Hepatocyte (in vitro differentiated cells): ENCODE results near the gene HBA2. TPM values are rescaled to one million over a fixed set of nuclear protein-coding genes. Genes with fewer than 3 reads are reported as not detected.

Experiments used
- DNase-seq: peaks from one replicate; pipeline ENCODE4 v3.0.0-alpha.2; 2016; ENCODE audit warnings: low spot score
- H2AFZ ChIP-seq: fragments of 200-600 bp; sonication (generic); 2 replicates; pipeline ENCODE4 v1.6.0; 2016; ENCODE audit warnings: antibody characterized with exemption, mild to moderate bottlenecking
- H3K27ac ChIP-seq: fragments of 200-600 bp; sonication (generic); 2 replicates; pipeline ENCODE4 v1.5.1; 2016; ENCODE audit warnings: mild to moderate bottlenecking
- H3K27me3 ChIP-seq: fragments of 200-600 bp; sonication (generic); 2 replicates; pipeline ENCODE4 v1.6.1; 2016
- H3K36me3 ChIP-seq: fragments of 200-600 bp; sonication (generic); replicated peaks from 2 replicates; pipeline ENCODE4 v1.5.1; 2016; ENCODE audit warnings: low read depth; ENCODE audit not compliant: insufficient read depth
- H3K4me1 ChIP-seq: fragments of 200-600 bp; sonication (generic); 2 replicates; pipeline ENCODE4 v1.5.1; 2016; ENCODE audit warnings: mild to moderate bottlenecking, moderate library complexity; ENCODE audit not compliant: insufficient read depth
- H3K4me2 ChIP-seq: fragments of 200-600 bp; sonication (generic); 2 replicates; pipeline ENCODE4 v1.6.0; 2016
- H3K4me3 ChIP-seq: fragments of 200-600 bp; sonication (generic); 2 replicates; pipeline ENCODE4 v1.5.1; 2016; ENCODE audit warnings: mild to moderate bottlenecking
- H3K79me2 ChIP-seq: fragments of 200-600 bp; sonication (generic); 2 replicates; pipeline ENCODE4 v1.6.0; 2017; ENCODE audit warnings: mild to moderate bottlenecking
- H3K9me2 ChIP-seq: fragments of 200-600 bp; sonication (generic); replicated peaks from 2 replicates; pipeline ENCODE4 v1.6.0; 2017; ENCODE audit warnings: mild to moderate bottlenecking; ENCODE audit not compliant: insufficient read depth
- H3K9me3 ChIP-seq: fragments of 200-600 bp; sonication (generic); 2 replicates; pipeline ENCODE4 v1.5.1; 2016; ENCODE audit warnings: low read depth, mild to moderate bottlenecking
- H4K20me1 ChIP-seq: fragments of 200-600 bp; sonication (generic); 2 replicates; pipeline ENCODE4 v1.6.0; 2016; ENCODE audit warnings: mild to moderate bottlenecking; ENCODE audit not compliant: insufficient read depth, poor library complexity, severe bottlenecking
- EZH2 ChIP-seq: fragments of 200-600 bp; sonication (generic); IDR thresholded peaks from 2 replicates; pipeline ENCODE4 v1.6.1; 2016; ENCODE audit warnings: antibody characterized with exemption, mild to moderate bottlenecking, borderline replicate concordance
- EZH2phosphoT487 ChIP-seq: fragments of 200-600 bp; sonication (generic); IDR thresholded peaks from one replicate; pipeline ENCODE4 v1.6.1; 2018; ENCODE audit warnings: antibody characterized with exemption, mild to moderate bottlenecking, low read depth, moderate library complexity; ENCODE audit not compliant: unreplicated experiment, severe bottlenecking
- WGBS: methylation state at CpG from one replicate; pipeline ENCODE4 v1.1.6; 2016; ENCODE audit warnings: low lambda C conversion rate; ENCODE audit errors: missing lambda C conversion rate; 5-methylcytosine and 5-hydroxymethylcytosine counted together
- polyA plus RNA-seq: library from polyadenylated mRNA; unstranded; fragments of >200 nt; fragmentation: Nextera tagmentation; extraction: Ambion mirVana; gene quantifications from 2 replicates; pipeline ENCODE4 v1.2.1, GENCODE V29; 2016
- total RNA-seq: library from RNA; depleted of rRNA; stranded (reverse); fragments of >200 nt; gene quantifications from 2 replicates; pipeline ENCODE4 v1.2.3, GENCODE V29; 2014
- TF ChIP-seq, protein P1 (sequence below): fragments of 200-600 bp; sonication (generic); IDR thresholded peaks from 2 replicates; pipeline ENCODE4 v1.5.1; 2016; ENCODE audit warnings: antibody characterized with exemption, mild to moderate bottlenecking; ENCODE audit not compliant: poor library complexity

HBA2 gene
- total and polyA plus RNA-seq, 2 experiments from 2014 or later: not detected

DNA sequence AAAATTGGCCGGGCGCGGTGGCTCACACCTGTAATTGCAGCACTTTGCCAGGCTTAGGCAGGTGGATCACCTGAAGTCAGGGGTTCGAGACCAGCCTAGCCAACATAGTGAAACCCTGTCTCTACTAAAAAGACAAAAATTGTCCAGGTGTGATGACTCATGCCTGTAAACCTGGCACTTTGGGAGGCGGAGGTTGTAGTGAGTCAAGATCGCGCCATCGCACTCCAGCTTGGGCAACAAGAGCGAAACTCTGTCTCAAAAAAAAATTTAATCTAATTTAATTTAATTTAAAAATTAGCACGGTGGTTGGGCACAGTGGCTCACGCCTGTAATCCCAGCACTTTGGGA is 6.0 kb downstream of the HBA2 start:
- H3K4me2 ChIP-seq: no peak overlapping the region
- H3K27me3 ChIP-seq: peaks cover 43% of the 10 kb centered on the region
- no peak for DNase-seq

DNA sequence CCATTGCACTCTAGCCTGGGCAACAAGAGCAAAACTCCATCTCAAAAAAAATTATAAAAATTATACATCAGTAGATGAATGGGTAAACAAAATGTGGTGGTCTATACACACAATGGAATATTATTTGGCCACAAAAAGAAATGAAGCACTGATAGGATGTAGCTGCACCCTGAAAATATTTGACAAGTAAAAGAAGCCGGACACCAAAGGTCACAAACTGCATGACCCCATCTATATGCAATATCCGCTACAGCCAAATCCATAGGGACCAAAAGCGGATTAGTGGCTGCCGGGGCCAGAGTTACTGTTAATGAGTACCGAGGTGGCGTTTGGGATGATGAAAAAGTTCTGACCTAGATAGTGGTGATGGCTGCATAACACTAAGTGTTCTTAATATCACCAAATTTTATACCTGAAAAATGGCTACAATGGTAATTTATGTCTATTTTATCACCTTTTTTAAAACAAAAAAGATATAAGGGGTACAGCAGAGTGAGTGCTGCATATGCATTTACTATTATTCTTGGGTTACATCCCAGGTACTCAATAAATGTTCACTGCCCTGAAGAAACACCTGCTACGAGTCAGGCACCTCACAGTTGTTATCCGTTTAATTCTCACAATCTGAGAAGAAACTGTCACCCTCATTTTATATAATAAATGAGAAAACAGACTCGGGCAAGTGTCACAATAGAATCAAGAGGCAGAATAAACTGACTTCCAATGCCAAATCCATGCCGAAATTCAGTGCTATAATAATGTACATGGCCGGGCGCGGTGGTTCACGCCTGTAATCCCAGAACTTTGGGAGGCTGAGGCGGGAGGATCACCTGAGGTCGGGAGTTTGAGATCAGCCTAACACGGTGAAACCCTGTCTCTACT is 6.8 kb downstream of the HBA2 start:
- WGBS: 87% methylated on average over 17 of the region's 17 CpGs

More for the DNA sequence above, 6.0 kb downstream of the HBA2 start:
- Histone ChIP-seq H3K27ac (no peak overlapping the region), H3K79me2 (no peaks in the 10 kb centered on the region), H3K9me3 (no peaks in the 10 kb centered on the region), H4K20me1 (peaks cover 4% of the 10 kb centered on the region), H3K4me1 (peaks cover 11% of the 10 kb centered on the region), H2AFZ (no peak overlapping the region), H3K9me2 (no peaks in the 10 kb centered on the region), H3K36me3 (no peaks in the 10 kb centered on the region), H3K4me3 (no peak overlapping the region)
- WGBS: 90% methylated on average over 11 of the region's 11 CpGs
- TF ChIP-seq EZH2: no peak
- TF ChIP-seq, protein P1, sequence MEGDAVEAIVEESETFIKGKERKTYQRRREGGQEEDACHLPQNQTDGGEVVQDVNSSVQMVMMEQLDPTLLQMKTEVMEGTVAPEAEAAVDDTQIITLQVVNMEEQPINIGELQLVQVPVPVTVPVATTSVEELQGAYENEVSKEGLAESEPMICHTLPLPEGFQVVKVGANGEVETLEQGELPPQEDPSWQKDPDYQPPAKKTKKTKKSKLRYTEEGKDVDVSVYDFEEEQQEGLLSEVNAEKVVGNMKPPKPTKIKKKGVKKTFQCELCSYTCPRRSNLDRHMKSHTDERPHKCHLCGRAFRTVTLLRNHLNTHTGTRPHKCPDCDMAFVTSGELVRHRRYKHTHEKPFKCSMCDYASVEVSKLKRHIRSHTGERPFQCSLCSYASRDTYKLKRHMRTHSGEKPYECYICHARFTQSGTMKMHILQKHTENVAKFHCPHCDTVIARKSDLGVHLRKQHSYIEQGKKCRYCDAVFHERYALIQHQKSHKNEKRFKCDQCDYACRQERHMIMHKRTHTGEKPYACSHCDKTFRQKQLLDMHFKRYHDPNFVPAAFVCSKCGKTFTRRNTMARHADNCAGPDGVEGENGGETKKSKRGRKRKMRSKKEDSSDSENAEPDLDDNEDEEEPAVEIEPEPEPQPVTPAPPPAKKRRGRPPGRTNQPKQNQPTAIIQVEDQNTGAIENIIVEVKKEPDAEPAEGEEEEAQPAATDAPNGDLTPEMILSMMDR: no peak

DNA sequence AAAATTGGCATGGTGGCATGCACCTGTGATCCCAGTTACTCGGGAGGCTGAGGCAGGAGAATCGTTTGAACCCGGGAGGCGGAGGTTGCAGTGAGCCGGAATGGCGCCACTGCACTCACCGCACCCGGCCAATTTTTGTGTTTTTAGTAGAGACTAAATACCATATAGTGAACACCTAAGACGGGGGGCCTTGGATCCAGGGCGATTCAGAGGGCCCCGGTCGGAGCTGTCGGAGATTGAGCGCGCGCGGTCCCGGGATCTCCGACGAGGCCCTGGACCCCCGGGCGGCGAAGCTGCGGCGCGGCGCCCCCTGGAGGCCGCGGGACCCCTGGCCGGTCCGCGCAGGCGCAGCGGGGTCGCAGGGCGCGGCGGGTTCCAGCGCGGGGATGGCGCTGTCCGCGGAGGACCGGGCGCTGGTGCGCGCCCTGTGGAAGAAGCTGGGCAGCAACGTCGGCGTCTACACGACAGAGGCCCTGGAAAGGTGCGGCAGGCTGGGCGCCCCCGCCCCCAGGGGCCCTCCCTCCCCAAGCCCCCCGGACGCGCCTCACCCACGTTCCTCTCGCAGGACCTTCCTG is 7.5 kb downstream of the HBA2 start, which contains the start of gene HBQ1:
Gene HBQ1, plus strand, starts transcription at position 359 of the 575 bp plus-strand sequence. Its CDS starts 28 bp downstream, at position 387.
- 17% methylated on average over 37 of the region's 59 CpGs for WGBS
- H3K4me1 ChIP-seq: peaks cover 11% of the 10 kb centered on the region

More for the DNA sequence above, 6.8 kb downstream of the HBA2 start:
- TF ChIP-seq EZH2: no peak
- Histone ChIP-seq H3K4me2 (peak overlapping the region; percentile 96), H2AFZ (no peak overlapping the region), H3K4me3 (no peak overlapping the region), H3K9me2 (no peaks in the 10 kb centered on the region), H4K20me1 (peaks cover 4% of the 10 kb centered on the region), H3K79me2 (no peaks in the 10 kb centered on the region), H3K4me1 (peaks cover 11% of the 10 kb centered on the region), H3K27ac (no peak overlapping the region), H3K36me3 (no peaks in the 10 kb centered on the region), H3K27me3 (peaks cover 41% of the 10 kb centered on the region), H3K9me3 (no peaks in the 10 kb centered on the region)
- DNase-seq: no peak

More for the DNA sequence above, 7.5 kb downstream of the HBA2 start, which contains the start of gene HBQ1:
- no peak for TF ChIP-seq EZH2phosphoT487
- TF ChIP-seq, protein P1: peak; percentile 26
- Histone ChIP-seq H3K36me3 (no peaks in the 10 kb centered on the region), H3K79me2 (no peaks in the 10 kb centered on the region), H3K4me2 (peak within 1 kb of the TSS; percentile 96), H3K4me3 (no peak within 1 kb of the TSS), H2AFZ (peak within 1 kb of the TSS; percentile 40), H3K9me2 (no peaks in the 10 kb centered on the region), H3K27ac (no peak within 1 kb of the TSS), H4K20me1 (peaks cover 4% of the 10 kb centered on the region), H3K27me3 (peaks cover 34% of the 10 kb centered on the region), H3K9me3 (no peaks in the 10 kb centered on the region)
- peak; percentile 66 for DNase-seq
